ENCODE results near the gene CCDC47.

DNA sequence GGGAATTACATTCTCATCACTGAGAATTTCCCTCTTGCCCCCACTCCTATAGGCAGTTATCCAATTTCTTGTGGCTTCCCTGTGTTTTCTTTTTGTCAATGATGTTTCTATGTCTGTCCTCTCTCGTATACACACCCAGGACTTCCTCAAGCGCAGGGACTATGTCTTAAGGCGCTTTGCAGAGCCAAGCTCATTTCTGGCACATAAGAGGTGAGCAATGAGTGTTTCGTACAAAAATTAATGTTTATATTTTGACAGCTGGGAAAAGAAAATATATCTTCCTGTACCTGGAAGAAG lies 1.5 kb upstream of the CCDC47 start:
- TF ChIP-seq KLF10 (tag by site-specific recombination; IDR thresholded peaks at IDR 0.05) (no peak), ZNF394 (tag by site-specific recombination; IDR thresholded peaks at IDR 0.05; ENCODE audit: borderline replicate concordance) (no peak), ZBTB1 (tag by site-specific recombination; IDR thresholded peaks at IDR 0.05) (no peak), ZEB2 (tag by site-specific recombination; IDR thresholded peaks at IDR 0.05) (no peak)
- TF ChIP-seq, protein P1, sequence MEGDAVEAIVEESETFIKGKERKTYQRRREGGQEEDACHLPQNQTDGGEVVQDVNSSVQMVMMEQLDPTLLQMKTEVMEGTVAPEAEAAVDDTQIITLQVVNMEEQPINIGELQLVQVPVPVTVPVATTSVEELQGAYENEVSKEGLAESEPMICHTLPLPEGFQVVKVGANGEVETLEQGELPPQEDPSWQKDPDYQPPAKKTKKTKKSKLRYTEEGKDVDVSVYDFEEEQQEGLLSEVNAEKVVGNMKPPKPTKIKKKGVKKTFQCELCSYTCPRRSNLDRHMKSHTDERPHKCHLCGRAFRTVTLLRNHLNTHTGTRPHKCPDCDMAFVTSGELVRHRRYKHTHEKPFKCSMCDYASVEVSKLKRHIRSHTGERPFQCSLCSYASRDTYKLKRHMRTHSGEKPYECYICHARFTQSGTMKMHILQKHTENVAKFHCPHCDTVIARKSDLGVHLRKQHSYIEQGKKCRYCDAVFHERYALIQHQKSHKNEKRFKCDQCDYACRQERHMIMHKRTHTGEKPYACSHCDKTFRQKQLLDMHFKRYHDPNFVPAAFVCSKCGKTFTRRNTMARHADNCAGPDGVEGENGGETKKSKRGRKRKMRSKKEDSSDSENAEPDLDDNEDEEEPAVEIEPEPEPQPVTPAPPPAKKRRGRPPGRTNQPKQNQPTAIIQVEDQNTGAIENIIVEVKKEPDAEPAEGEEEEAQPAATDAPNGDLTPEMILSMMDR (tag by site-specific recombination; IDR thresholded peaks at IDR 0.05), result no peak
- TF ChIP-seq, protein P2, sequence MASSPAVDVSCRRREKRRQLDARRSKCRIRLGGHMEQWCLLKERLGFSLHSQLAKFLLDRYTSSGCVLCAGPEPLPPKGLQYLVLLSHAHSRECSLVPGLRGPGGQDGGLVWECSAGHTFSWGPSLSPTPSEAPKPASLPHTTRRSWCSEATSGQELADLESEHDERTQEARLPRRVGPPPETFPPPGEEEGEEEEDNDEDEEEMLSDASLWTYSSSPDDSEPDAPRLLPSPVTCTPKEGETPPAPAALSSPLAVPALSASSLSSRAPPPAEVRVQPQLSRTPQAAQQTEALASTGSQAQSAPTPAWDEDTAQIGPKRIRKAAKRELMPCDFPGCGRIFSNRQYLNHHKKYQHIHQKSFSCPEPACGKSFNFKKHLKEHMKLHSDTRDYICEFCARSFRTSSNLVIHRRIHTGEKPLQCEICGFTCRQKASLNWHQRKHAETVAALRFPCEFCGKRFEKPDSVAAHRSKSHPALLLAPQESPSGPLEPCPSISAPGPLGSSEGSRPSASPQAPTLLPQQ (tag by site-specific recombination; IDR thresholded peaks at IDR 0.05), result no peak
- TF ChIP-seq, protein P3, sequence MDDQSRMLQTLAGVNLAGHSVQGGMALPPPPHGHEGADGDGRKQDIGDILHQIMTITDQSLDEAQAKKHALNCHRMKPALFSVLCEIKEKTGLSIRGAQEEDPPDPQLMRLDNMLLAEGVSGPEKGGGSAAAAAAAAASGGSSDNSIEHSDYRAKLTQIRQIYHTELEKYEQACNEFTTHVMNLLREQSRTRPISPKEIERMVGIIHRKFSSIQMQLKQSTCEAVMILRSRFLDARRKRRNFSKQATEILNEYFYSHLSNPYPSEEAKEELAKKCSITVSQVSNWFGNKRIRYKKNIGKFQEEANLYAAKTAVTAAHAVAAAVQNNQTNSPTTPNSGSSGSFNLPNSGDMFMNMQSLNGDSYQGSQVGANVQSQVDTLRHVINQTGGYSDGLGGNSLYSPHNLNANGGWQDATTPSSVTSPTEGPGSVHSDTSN (CRISPR knock-in tag; IDR thresholded peaks at IDR 0.05), result no peak
